Right renal pelvis (tissue), 4 donors: Measurements from ENCODE around the gene FOXG1. TPM values are rescaled to one million over a fixed set of nuclear protein-coding genes. Genes with fewer than 3 reads are reported as not detected.

Source experiments
- DNase-seq, 4 donors: peaks; one replicate each; pipeline ENCODE4 v3.0.0-alpha.2; 2013; ENCODE audit warnings: low read depth in 4 of 4, low spot score in 3 of 4, missing footprints in 1 of 4
- polyA plus RNA-seq, 4 donors: library from polyadenylated mRNA; unstranded; fragments of 120-200 nt; gene quantifications; one replicate each; pipeline ENCODE4 v1.2.1, GENCODE V29; 2013; ENCODE audit not compliant: insufficient read length in 4 of 4

Gene FOXG1
- under 1 TPM; 0.04 to 0.08 (median 0.06) TPM for polyA plus RNA-seq

- no peak for DNase-seq
Measured at GRCh38 chr14:28766469-28766955, at the start of gene FOXG1. Gene FOXG1, plus strand, starts transcription at chr14:28766787. Its CDS starts 493 bp downstream, at chr14:28767280.

- no peak for DNase-seq
Measured at GRCh38 chr14:28719130-28719529, 47.5 kb upstream of the FOXG1 start.

- no peak for DNase-seq
Measured at GRCh38 chr14:28731358-28731757, 35.2 kb upstream of the FOXG1 start.

- no peak for DNase-seq
Measured at GRCh38 chr14:28742171-28742846, 24.3 kb upstream of the FOXG1 start.

- no peak for DNase-seq
Measured at GRCh38 chr14:28744126-28744525, 22.5 kb upstream of the FOXG1 start.

- no peak for DNase-seq
Measured at GRCh38 chr14:28745176-28745575, 21.4 kb upstream of the FOXG1 start.

GRCh38 chr14:28746247-28746646 lies 20.3 kb upstream of the FOXG1 start:
- no peak for DNase-seq

- no peak for DNase-seq
Measured at GRCh38 chr14:28751467-28752058, 15.0 kb upstream of the FOXG1 start.

- no peak for DNase-seq
Measured at GRCh38 chr14:28754209-28754985, 12.2 kb upstream of the FOXG1 start.

GRCh38 chr14:28755198-28755815 lies 11.3 kb upstream of the FOXG1 start:
- DNase-seq: no peak

- DNase-seq: no peak
Measured at GRCh38 chr14:28755884-28756268, 10.7 kb upstream of the FOXG1 start.

- DNase-seq: no peak
Measured at GRCh38 chr14:28756269-28756883, 10.2 kb upstream of the FOXG1 start.

- DNase-seq: no peak
Measured at GRCh38 chr14:28756884-28757570, 9.6 kb upstream of the FOXG1 start.

- DNase-seq: no peak
Measured at GRCh38 chr14:28757786-28758185, 8.8 kb upstream of the FOXG1 start.

- DNase-seq: no peak
Measured at GRCh38 chr14:28758253-28758884, 8.2 kb upstream of the FOXG1 start.

GRCh38 chr14:28758885-28759652 lies 7.5 kb upstream of the FOXG1 start:
- DNase-seq: no peak

GRCh38 chr14:28759653-28760313 lies 6.8 kb upstream of the FOXG1 start:
- no peak for DNase-seq

- no peak for DNase-seq
Measured at GRCh38 chr14:28760431-28760996, 6.1 kb upstream of the FOXG1 start.
